Esophagus mucosa (tissue), 1 donor: ENCODE results near the gene FBXL13. TPM values are rescaled to one million over a fixed set of nuclear protein-coding genes. Genes with fewer than 3 reads are reported as not detected.
"Not testable (repeated sequence)": the region's sequence is repeated elsewhere in the genome, so short reads cannot be mapped to it uniquely, and the experiment has no call there.

Experiments used
- ATAC-seq: fragments of 200-7000 bp; cut with Tn5 transposase; one replicate; pipeline ENCODE4 v1.9.1; 2020
- total RNA-seq: library from RNA; stranded (reverse); gene quantifications from one replicate; pipeline ENCODE4 v1.2.4, GENCODE V29; 2023
- donor health status: DM: yes; HTN: yes; CAD: no.

FBXL13 gene
- total RNA-seq, 1 donor from 2014 or later, result 0.36 TPM

- ATAC-seq, result not testable (repeated sequence)
Observed at GRCh38 chr7:103020876-103021275, 53.7 kb downstream of the FBXL13 start.

- ATAC-seq, result not testable (repeated sequence)
Observed at GRCh38 chr7:103018295-103018694, 56.3 kb downstream of the FBXL13 start.

GRCh38 chr7:103011650-103012049 lies 62.9 kb downstream of the FBXL13 start:
- no peak for ATAC-seq

- no peak for ATAC-seq
Observed at GRCh38 chr7:103010211-103010610, 64.4 kb downstream of the FBXL13 start.

GRCh38 chr7:103009466-103010185 lies 65.0 kb downstream of the FBXL13 start:
- ATAC-seq, result peak; percentile 61

GRCh38 chr7:103003004-103003403 lies 71.6 kb downstream of the FBXL13 start:
- ATAC-seq, result no peak

- ATAC-seq, result no peak
Observed at GRCh38 chr7:103001210-103001609, 73.4 kb downstream of the FBXL13 start.

GRCh38 chr7:102996957-102997356 lies 77.6 kb downstream of the FBXL13 start:
- no peak for ATAC-seq

- not testable (repeated sequence) for ATAC-seq
Observed at GRCh38 chr7:102995609-102996008, 79.0 kb downstream of the FBXL13 start.

- no peak for ATAC-seq
Observed at GRCh38 chr7:102994567-102994966, 80.0 kb downstream of the FBXL13 start.

GRCh38 chr7:102993718-102994029 lies 80.9 kb downstream of the FBXL13 start:
- no peak for ATAC-seq

GRCh38 chr7:102992938-102993717 lies 81.5 kb downstream of the FBXL13 start:
- no peak for ATAC-seq

GRCh38 chr7:102992509-102992937 lies 82.1 kb downstream of the FBXL13 start:
- no peak for ATAC-seq

GRCh38 chr7:102991540-102992214 lies 82.9 kb downstream of the FBXL13 start:
- ATAC-seq, result peak; percentile 95

- ATAC-seq, result no peak
Observed at GRCh38 chr7:102991077-102991539, 83.5 kb downstream of the FBXL13 start.

- no peak for ATAC-seq
Observed at GRCh38 chr7:102990642-102991041, 84.0 kb downstream of the FBXL13 start.

- ATAC-seq, result no peak
Observed at GRCh38 chr7:102988631-102989560, 85.7 kb downstream of the FBXL13 start.

GRCh38 chr7:102988088-102988487 lies 86.5 kb downstream of the FBXL13 start:
- ATAC-seq, result no peak

- ATAC-seq, result no peak
Observed at GRCh38 chr7:102985176-102985783, 89.3 kb downstream of the FBXL13 start.

- no peak for ATAC-seq
Observed at GRCh38 chr7:102983602-102984001, 91.0 kb downstream of the FBXL13 start.

- ATAC-seq, result no peak
Observed at GRCh38 chr7:102982235-102982634, 92.4 kb downstream of the FBXL13 start.

GRCh38 chr7:102981451-102981850 lies 93.1 kb downstream of the FBXL13 start:
- ATAC-seq, result no peak
